Measurements from ENCODE around the gene HSFX4.
"Not testable (repeated sequence)": the region's sequence is repeated elsewhere in the genome, so short reads cannot be mapped to it uniquely, and the experiment has no call there.

HSFX4 gene

GRCh38 chrX:149929400-149929799 lies at the start of gene HSFX4:
TSS of gene HSFX4 (plus strand) at chrX:149929573. CDS start at chrX:149929645, 72 bp downstream.
- DNase-seq, result not testable (repeated sequence)

- DNase-seq, result no peak
These were observed 48.2 kb upstream of the HSFX4 start, which contains the start of gene MAGEA8 for GRCh38 chrX:149881081-149881711. TSS of gene MAGEA8 (plus strand) at chrX:149881183. CDS start at chrX:149884273, 3,090 bp downstream.

GRCh38 chrX:149890828-149891227 lies 38.5 kb upstream of the HSFX4 start:
- DNase-seq, result not testable (repeated sequence)

- no peak for DNase-seq
These were observed 30.8 kb upstream of the HSFX4 start for GRCh38 chrX:149898554-149898953.

- no peak for DNase-seq
These were observed 25.3 kb upstream of the HSFX4 start for GRCh38 chrX:149903889-149904748.

- no peak for DNase-seq
These were observed 21.1 kb upstream of the HSFX4 start for GRCh38 chrX:149908308-149908707.

GRCh38 chrX:149908727-149909126 lies 20.6 kb upstream of the HSFX4 start:
- no peak for DNase-seq

- DNase-seq, result no peak
These were observed 19.8 kb upstream of the HSFX4 start for GRCh38 chrX:149909324-149910177.

- DNase-seq, result no peak
These were observed 19.1 kb upstream of the HSFX4 start for GRCh38 chrX:149910178-149910695.

GRCh38 chrX:149916745-149917392 lies 12.5 kb upstream of the HSFX4 start:
- no peak for DNase-seq

GRCh38 chrX:149923836-149924235 lies 5.5 kb upstream of the HSFX4 start:
- DNase-seq, result not testable (repeated sequence)

- not testable (repeated sequence) for DNase-seq
These were observed 4.9 kb upstream of the HSFX4 start for GRCh38 chrX:149924434-149924833.

GRCh38 chrX:149927245-149927963 lies 2.0 kb upstream of the HSFX4 start:
- not testable (repeated sequence) for DNase-seq

GRCh38 chrX:149927964-149928258 lies 1.5 kb upstream of the HSFX4 start:
- DNase-seq, result not testable (repeated sequence)

GRCh38 chrX:149928635-149929034 lies 738 bp upstream of the HSFX4 start:
- DNase-seq, result not testable (repeated sequence)

GRCh38 chrX:149931355-149931754 lies 2.0 kb downstream of the HSFX4 start:
- DNase-seq, result not testable (repeated sequence)

- DNase-seq, result not testable (repeated sequence)
These were observed 2.8 kb downstream of the HSFX4 start for GRCh38 chrX:149932150-149932549.

GRCh38 chrX:149932970-149933369 lies 3.6 kb downstream of the HSFX4 start:
- DNase-seq, result not testable (repeated sequence)

- DNase-seq, result not testable (repeated sequence)
These were observed 4.2 kb downstream of the HSFX4 start for GRCh38 chrX:149933547-149933946.

- DNase-seq, result not testable (repeated sequence)
These were observed 8.0 kb downstream of the HSFX4 start for GRCh38 chrX:149937328-149937727.

- DNase-seq, result no peak
These were observed 8.6 kb downstream of the HSFX4 start for GRCh38 chrX:149937871-149938426.
